GM10266 (cell line): ENCODE data around the gene SDF2.
A peak's percentile ranks its signal among the peaks of the same experiment; 100 is the strongest.
"Not testable (repeated sequence)": the region's sequence is repeated elsewhere in the genome, so short reads cannot be mapped to it uniquely, and the experiment has no call there.

ENCODE experiments used
- DNase-seq: peaks from one replicate; pipeline ENCODE4 v3.0.0; 2012; ENCODE audit errors: extremely low spot score
- CTCF ChIP-seq: IDR thresholded peaks from 2 replicates; pipeline ENCODE4 v1.5.1; 2012; ENCODE audit warnings: mild to moderate bottlenecking, low read depth; ENCODE audit not compliant: control insufficient read depth, insufficient read depth; ENCODE audit errors: missing control alignments

Gene SDF2

GRCh38 chr17:28613931-28614381 lies 47.8 kb downstream of the SDF2 start, which contains the start of gene RSKR:
RSKR (minus strand) TSS chr17:28614185; CDS start chr17:28614161, 24 bp downstream.
- no peak for DNase-seq

DNA sequence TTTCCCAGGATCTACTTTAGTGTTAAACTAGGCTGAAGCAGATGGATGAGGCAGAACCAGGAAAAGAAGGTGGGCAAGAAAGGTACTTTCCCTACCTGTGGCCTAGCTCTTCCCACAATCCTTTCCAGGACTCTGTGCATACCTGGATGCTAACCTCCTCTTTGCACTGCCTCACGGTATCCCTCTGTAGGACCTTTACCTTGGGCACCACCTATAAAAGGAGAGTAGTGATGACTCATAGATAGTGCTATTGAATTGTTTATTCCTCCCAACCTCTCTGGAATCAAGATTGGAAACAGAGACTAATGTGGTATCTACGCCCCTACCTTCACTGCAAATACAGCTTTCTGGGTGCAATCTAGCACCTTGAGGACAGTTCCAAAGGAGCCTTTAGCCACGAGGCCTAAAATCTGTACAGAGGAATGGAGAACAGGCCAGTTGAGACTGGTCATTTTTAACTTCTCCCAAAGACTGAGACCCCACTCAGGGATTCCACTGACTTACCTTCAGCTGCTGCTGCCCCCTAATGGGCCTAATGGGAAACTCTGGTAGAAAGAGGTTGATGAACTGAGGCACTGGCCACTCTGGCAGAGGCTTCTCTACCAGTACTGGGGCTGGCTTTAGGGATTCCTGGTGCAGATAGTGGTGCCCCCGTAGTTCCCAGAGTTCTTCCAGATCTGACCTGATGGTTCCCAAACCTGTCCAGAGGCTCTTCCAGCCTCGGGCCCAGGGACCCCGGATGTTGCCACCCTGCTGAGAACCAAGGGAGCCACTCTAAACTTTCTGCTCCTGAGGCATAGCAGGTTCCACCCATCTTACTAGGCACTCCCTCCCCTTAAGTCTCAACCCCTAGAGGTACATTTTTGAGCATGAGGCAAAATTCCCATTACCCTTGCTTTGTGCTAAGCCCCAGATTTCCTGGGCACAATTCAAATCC lies 48.5 kb downstream of the SDF2 start:
- TF ChIP-seq CTCF: peak; percentile 68
- peak; percentile 53 for DNase-seq

More at GRCh38 chr17:28613931-28614381, 47.8 kb downstream of the SDF2 start, which contains the start of gene RSKR:
- no peak for TF ChIP-seq CTCF

DNA sequence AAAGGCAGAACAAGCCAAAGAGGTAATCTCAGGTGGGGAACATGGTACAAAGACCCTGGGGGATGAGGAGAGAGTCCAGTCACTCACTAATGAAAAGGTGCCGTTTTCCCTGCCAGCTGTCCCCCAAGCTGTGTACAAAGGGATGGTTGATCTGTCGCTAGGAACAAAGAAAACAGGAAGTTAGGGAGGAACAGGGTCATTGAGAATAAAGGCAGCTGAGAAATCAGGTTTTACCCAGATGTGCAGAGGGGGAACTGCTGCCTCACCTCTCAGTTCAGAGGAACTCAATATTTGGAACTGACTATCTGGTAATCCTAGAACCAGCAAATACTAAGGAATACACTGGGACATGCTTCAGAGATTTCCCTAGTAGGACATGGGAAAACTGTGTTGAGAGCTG lies 49.2 kb downstream of the SDF2 start:
- no peak for TF ChIP-seq CTCF
- DNase-seq: no peak

GRCh38 chr17:28610376-28610775 lies 51.3 kb downstream of the SDF2 start:
- TF ChIP-seq CTCF: no peak

GRCh38 chr17:28604031-28604430 lies 57.7 kb downstream of the SDF2 start:
- not testable (repeated sequence) for DNase-seq

More at GRCh38 chr17:28610376-28610775, 51.3 kb downstream of the SDF2 start:
- no peak for DNase-seq

DNA sequence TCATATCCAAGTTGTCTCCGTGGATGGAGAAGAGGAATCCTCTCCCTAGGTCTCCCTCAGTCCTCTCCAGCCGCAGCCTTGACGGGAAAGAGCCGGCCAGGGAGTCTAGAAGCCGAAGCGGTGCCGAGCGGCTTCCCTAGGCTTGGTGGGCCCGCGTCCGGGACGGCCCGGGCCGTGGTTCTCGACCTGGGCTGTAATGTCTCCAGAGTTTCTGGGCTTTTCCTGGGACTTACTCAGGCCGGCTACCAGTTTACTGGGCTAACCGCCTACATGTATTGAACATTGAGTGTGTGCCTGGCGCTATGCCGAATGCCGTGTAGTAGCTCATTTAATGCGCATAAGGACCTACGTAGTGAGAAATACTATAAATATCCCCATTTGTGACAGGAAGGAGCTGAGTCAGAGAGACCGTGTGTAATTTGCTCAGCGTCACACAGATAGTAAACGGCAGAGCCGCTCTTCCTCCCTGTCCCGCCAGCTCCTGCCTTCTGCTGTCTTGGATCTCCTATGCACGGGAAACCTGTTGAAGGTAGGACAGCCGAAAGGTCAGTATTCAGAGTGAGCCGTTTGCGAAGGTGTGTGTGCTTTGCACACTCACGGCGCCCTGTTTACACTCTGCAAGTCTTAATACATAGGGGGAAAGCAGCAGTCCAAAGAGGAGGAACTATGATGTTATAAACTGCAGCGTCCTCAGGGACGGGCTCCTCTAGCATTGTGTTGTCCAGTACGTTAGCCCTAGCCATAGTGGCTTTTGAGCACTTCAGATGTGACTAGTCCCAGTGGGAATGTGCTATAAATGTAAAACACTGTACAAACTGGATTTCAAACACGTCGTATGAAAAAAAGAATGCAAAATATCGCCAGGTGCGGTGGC lies 62.2 kb downstream of the SDF2 start:
- TF ChIP-seq CTCF: no peak
- DNase-seq: peak; percentile 84

DNA sequence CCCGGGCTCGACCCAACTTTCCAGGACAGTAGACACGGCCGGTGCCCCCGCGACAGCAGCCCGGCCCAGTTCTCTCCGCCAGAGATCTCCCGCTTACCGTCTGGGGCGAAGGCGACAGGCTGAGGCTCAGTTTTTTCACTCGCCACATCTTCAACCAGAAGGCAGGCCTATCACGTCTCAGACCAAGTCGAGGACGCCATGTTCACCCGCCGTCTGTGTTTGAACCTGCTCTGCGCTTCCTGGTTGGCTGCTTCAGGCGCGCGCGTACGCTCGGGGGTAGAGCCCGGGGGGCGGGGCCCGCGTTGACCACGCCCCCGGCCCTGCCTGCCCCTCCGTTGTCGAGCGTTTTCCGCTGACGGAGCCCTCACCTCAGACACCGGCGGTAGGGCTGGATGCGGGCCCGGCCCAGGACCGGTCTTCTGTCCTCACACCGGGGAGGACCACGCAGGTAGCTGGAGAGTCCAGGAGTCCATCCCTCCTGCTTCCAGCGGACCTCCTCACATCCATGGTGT lies 62.9 kb downstream of the SDF2 start, which contains the start of gene SPAG5:
SPAG5 (minus strand) TSS at position 227 of the 512 bp plus-strand sequence; CDS start at position 148, 79 bp downstream.
- peak; percentile 98 for DNase-seq
- TF ChIP-seq CTCF: no peak
